Heart left ventricle (tissue), 13 donors: Measurements from ENCODE around the gene TMEM143.

Source experiments
- CTCF ChIP-seq, 12 donors: fragments of 200-600 bp; sonication (generic) in 4 of 12; IDR thresholded peaks; one replicate each; pipeline versions ENCODE4 v1.5.0 to v1.8.0; 2018 to 2022; ENCODE audit warnings: antibody characterized with exemption in 12 of 12, mild to moderate bottlenecking in 5 of 12
- POLR2A ChIP-seq, 2 donors: fragments of 450-650 bp; IDR thresholded peaks; one replicate each; pipeline ENCODE4 v1.6.1; 2017; ENCODE audit warnings: antibody characterized with exemption in 2 of 2, mild to moderate bottlenecking in 2 of 2, moderate library complexity in 2 of 2
- donor health status: ischemic (EF 13 %, LVEDD 7.1; RV severe dilation, severe dysfunction).
- donor health status: DM: no; HTN: yes; CAD: no.
- donor health status: DM: no; HTN: no; CAD: no.
- donor health status: ischemic (EF 25% LVEDD 6.9; RV normal size, moderate dysfunction).
- donor health status: ischemic (EF 25% LVEDD 5.7; RV mildly dilated, moderate dysfunction).
- donor health status: ischemic (EF 35%, LVEDD 5.7; RV mildly dilated, moderate dysfunction).
- donor health status: nonischemic (EF 11% LVEDD 7.7; RV severe dilation, severe dysfunction).
- donor health status: DM: yes; HTN: yes; CAD: no.
- donor health status: PGD.
- donor health status: ischemic (EF 29% LVEDD 5.4; RV normal size, mild dysfunction).
- donor health status: nonischemic (EF 23%, LVEDD 6.1; RV moderate dilation, normal function).

GRCh38 chr19:48295458-48295857, 68.3 kb downstream of the TMEM143 start:
- TF ChIP-seq CTCF (IDR thresholded peaks at IDR 0.05): no peak
- TF ChIP-seq POLR2A (IDR thresholded peaks at IDR 0.05): no peak
